Activated naive CD8-positive, alpha-beta T cell treated with anti-CD3 and anti-CD28 coated beads, Interleukin-2, amount 50 U/mL, for 24 hours (primary cell): Measurements from ENCODE around the gene GPR42.
A peak's percentile ranks its signal among the peaks of the same experiment; 100 is the strongest.
"Not testable (repeated sequence)": the region's sequence is repeated elsewhere in the genome, so short reads cannot be mapped to it uniquely, and the experiment has no call there.

Experiments
- ATAC-seq: fragments of 150-1000 bp; cut with Tn5 transposase; one replicate; pipeline ENCODE4 v1.10.0; 2021
- DNase-seq: peaks from one replicate; pipeline ENCODE4 v3.0.0; 2021
- H3K27ac Mint-ChIP-seq: one replicate; pipeline ENCODE4 v1.8.0; 2021; ENCODE audit warnings: mild to moderate bottlenecking, mixed read lengths
- H3K27me3 Mint-ChIP-seq: one replicate; pipeline ENCODE4 v1.8.0; 2021; ENCODE audit warnings: mixed read lengths
- H3K36me3 Mint-ChIP-seq: one replicate; pipeline ENCODE4 v1.8.0; 2021; ENCODE audit warnings: low read depth, mixed read lengths
- H3K4me1 Mint-ChIP-seq: one replicate; pipeline ENCODE4 v1.8.0; 2021; ENCODE audit warnings: mixed read lengths
- H3K4me3 Mint-ChIP-seq: one replicate; pipeline ENCODE4 v1.8.0; 2021; ENCODE audit warnings: mild to moderate bottlenecking, moderate library complexity, mixed read lengths
- H3K9me3 Mint-ChIP-seq: one replicate; pipeline ENCODE4 v1.8.0; 2021; ENCODE audit warnings: mixed read lengths

The GPR42 gene

DNA sequence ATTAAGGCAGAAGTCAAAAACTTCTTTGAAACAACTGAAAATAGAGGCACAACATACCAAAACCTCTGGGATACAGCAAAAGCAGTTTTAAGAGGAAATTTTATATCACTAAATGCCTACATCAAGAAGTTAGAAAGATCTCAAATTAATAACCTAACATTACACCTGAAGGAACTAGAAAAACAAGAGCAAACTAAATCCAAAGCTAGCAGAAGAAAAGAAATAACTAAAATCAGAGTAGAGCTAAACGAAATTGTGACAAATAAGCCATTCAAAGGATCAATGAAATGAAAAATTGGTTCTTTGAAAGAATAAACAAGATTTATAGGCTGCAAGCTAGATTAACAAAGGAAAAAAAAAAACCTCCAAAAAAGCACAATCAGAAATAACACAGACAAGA is 2.5 kb upstream of the GPR42 start:
- H3K36me3 Mint-ChIP-seq, result no peaks in the 10 kb centered on the region
- no peaks in the 10 kb centered on the region for H3K9me3 Mint-ChIP-seq
- H3K4me1 Mint-ChIP-seq, result no peaks in the 10 kb centered on the region
- H3K27ac Mint-ChIP-seq, result no peak overlapping the region
- ATAC-seq (no peak), DNase-seq (no peak)
- H3K27me3 Mint-ChIP-seq, result peaks cover 13% of the 10 kb centered on the region
- H3K4me3 Mint-ChIP-seq, result no peak overlapping the region

DNA sequence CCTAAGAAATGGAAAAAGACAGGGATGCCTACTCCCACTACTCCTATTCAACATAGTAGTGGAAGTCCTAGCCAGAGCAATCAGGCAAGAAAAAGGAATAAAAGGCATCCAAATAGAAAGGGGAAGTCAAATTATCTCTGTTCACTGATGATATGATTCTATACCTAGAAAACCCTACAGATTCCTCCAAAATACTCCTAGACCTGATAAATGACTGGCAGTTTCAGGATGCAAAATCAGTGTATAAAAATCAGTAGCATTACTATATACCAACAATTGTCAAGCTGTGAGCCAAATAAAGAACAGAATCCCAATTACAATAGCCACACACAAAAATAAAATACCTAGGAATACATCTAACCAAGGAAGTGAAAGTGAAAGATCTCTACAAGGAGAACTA is 1.3 kb upstream of the GPR42 start:
- Mint-ChIP-seq H3K4me3 (no peak overlapping the region), H3K27me3 (peaks cover 13% of the 10 kb centered on the region), H3K27ac (peak overlapping the region; percentile 4), H3K36me3 (no peaks in the 10 kb centered on the region), H3K4me1 (peaks cover 3% of the 10 kb centered on the region), H3K9me3 (no peaks in the 10 kb centered on the region)
- ATAC-seq (no peak), DNase-seq (no peak)

DNA sequence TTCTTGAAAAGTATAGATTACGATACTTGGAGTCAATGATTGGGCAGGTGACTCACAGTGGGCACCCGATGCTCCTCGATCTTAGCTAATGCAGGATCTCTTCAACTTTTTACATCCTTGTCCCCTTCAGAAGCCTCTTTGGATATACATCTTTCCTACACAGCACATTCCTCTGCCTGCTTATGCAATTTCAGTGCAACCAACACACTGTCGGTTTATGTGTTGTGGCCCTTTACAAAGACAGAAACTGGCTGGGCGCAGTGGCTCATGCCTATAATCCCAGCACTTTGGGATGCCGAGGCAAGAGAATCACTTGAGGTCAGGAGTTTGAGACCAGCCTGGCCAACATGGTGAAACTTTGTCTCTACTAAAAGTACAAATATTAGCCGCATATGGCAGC is 2.6 kb downstream of the GPR42 start:
- peaks cover 3% of the 10 kb centered on the region for H3K9me3 Mint-ChIP-seq
- H3K4me1 Mint-ChIP-seq, result peaks cover 18% of the 10 kb centered on the region
- no peaks in the 10 kb centered on the region for H3K36me3 Mint-ChIP-seq
- no peak overlapping the region for H3K4me3 Mint-ChIP-seq
- ATAC-seq, result no peak
- DNase-seq, result no peak
- H3K27ac Mint-ChIP-seq, result no peak overlapping the region
- peaks cover 18% of the 10 kb centered on the region for H3K27me3 Mint-ChIP-seq

DNA sequence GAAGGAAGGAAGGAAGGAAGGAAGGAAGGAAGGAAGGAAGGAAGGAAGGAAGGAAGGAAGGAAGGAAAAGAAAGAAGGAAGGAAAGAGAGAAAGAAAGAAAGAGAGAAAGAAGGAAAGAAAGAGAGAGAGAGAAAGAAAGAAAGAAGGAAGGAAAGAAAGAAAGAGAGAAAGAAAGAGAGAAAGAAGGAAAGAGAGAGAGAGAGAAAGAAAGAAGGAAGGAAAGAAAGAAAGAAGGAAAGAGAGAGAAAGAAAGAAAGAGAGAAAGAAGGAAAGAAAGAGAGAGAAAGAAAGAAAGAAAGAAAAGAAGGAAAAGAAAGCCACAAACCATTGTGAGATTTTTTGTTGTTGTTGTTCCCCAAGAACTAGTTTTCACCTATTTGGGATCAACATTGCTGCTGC is 3.2 kb downstream of the GPR42 start:
- not testable (repeated sequence) for H3K36me3 Mint-ChIP-seq, DNase-seq, H3K9me3 Mint-ChIP-seq, H3K27ac Mint-ChIP-seq, ATAC-seq, H3K4me3 Mint-ChIP-seq
- Mint-ChIP-seq H3K4me1 (peaks cover 18% of the 10 kb centered on the region), H3K27me3 (peaks cover 19% of the 10 kb centered on the region)

DNA sequence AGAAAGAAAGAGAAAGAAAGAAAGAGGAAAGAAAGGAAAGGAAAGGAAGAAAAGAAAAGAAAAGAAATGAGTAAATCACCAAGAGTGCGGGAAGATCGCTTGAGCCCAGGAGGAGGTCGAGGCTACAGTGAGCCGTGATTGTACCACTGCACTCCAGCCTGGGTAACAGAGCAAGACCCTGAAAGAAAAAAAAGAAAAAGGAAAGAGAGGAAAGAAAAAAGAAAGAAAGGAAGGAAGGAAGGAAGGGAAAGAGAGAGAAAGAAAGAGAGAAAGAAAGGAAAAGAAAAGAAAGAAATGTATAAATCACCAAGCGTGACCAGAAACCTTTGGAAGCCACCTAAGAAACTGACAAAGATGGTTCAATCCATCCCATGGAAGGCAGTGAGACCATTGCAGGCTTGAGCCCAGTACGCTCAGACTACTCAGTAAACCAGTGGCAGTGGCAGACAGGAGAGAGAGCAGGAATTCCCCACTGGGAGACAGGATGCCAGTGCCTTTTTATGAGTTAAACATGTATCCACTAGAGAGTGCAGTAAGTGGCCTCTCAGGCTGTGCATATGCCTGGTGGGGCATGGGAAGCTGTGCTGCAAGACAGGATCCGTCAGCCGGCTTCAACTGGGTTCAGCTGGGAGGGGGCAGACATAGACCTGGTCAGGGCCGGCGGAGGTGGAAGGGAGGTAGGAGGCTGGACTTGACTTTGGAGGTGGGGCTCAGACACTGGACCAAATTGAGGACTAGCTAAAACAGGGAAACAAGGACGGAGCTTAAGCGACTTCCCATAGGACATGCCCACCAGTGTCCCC is 4.8 kb downstream of the GPR42 start:
- no peak overlapping the region for H3K4me3 Mint-ChIP-seq
- ATAC-seq (no peak), DNase-seq (no peak)
- peaks cover 18% of the 10 kb centered on the region for H3K4me1 Mint-ChIP-seq
- no peaks in the 10 kb centered on the region for H3K36me3 Mint-ChIP-seq
- H3K9me3 Mint-ChIP-seq, result peaks cover 7% of the 10 kb centered on the region
- no peak overlapping the region for H3K27ac Mint-ChIP-seq
- H3K27me3 Mint-ChIP-seq, result peaks cover 21% of the 10 kb centered on the region

DNA sequence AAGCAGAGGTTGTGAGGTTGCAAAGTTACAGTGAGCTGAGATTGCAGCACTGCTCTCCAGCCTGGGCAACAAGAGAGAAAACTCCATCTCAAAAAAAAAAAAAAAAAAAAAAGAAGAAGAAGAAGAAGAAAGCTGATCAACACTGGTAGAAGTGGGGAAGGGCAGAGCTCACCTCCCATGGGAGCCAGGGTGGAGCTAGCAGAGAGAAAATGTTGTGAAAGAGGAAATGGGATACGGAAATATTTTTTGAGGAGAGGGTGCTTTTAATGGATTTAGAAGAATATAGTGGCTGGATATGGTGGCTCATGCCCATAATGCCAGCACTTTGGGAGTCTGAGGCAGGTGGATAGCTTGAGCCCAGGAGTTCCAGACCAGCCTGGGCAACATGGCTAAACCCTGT is 6.8 kb downstream of the GPR42 start:
- Mint-ChIP-seq H3K4me3 (no peak overlapping the region), H3K4me1 (peaks cover 18% of the 10 kb centered on the region), H3K9me3 (peaks cover 7% of the 10 kb centered on the region), H3K36me3 (no peaks in the 10 kb centered on the region), H3K27me3 (peaks cover 30% of the 10 kb centered on the region), H3K27ac (no peak overlapping the region)
- DNase-seq (no peak), ATAC-seq (no peak)

DNA sequence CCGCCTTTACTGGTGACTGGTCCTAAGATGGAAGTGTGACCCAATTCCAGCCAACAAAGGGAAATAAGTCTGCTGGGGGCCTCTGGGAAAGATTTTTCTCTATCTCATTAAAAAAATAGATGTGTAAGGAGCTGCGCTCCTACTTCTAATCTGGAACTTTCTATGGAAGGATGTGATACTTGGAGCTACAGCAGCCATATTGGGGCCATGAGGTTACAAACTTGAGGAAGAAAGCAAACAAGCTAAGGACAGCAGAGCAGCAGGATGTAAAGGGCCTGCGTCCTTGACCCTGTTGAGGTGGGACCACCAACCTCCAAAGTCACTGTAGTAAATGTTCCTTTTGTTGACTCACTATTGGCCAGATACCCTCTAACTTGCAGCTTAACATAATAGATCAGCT is 7.5 kb downstream of the GPR42 start:
- Mint-ChIP-seq H3K4me1 (peaks cover 18% of the 10 kb centered on the region), H3K9me3 (peaks cover 7% of the 10 kb centered on the region), H3K36me3 (no peaks in the 10 kb centered on the region), H3K4me3 (no peak overlapping the region), H3K27ac (no peak overlapping the region), H3K27me3 (peaks cover 30% of the 10 kb centered on the region)
- ATAC-seq (no peak), DNase-seq (no peak)

DNA sequence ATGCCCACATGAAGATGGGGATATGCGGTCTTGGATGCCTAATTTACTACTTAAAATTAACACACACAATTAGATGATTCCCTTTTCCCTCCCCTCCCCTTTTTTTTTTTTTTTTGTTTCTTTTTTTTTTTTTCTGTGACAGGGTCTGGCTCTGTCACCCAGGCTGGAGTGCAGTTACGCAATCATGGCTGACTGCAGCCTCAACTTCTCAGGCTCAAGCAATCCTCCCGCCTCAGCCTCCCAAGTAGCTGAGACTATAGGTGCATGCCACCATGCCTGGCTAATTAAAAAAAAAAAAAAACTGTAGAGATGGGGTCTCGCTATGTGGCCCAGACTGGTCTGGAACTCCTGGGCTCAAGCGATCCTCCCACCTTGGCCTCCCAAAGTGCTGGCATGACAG is 8.7 kb downstream of the GPR42 start:
- not testable (repeated sequence) for H3K4me3 Mint-ChIP-seq, DNase-seq, ATAC-seq, H3K36me3 Mint-ChIP-seq, H3K27ac Mint-ChIP-seq, H3K9me3 Mint-ChIP-seq
- Mint-ChIP-seq H3K27me3 (peaks cover 30% of the 10 kb centered on the region), H3K4me1 (peaks cover 15% of the 10 kb centered on the region)

DNA sequence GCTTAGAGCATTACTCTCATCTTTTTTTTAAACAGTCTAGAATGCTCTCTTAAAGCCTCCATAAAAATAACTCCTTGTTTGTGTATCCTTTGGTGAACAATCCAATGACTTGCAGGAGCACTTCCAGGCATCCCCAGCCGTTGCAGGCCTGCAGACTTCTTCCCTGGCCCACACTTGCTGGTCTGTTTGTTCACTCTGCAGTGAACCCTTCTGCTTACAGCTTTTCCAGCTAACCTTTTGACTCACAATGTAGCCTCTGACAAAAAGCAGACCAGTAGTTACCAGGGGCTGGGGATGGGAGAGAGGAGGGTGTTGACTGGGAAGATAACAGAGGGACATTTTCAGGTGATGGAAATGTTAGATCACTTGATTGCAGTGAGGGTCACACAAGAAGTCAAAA is 9.1 kb downstream of the GPR42 start:
- ATAC-seq (no peak), DNase-seq (no peak)
- Mint-ChIP-seq H3K36me3 (peaks cover 3% of the 10 kb centered on the region), H3K4me3 (no peak overlapping the region), H3K27ac (no peak overlapping the region), H3K4me1 (peaks cover 10% of the 10 kb centered on the region), H3K9me3 (peaks cover 10% of the 10 kb centered on the region), H3K27me3 (peaks cover 30% of the 10 kb centered on the region)

DNA sequence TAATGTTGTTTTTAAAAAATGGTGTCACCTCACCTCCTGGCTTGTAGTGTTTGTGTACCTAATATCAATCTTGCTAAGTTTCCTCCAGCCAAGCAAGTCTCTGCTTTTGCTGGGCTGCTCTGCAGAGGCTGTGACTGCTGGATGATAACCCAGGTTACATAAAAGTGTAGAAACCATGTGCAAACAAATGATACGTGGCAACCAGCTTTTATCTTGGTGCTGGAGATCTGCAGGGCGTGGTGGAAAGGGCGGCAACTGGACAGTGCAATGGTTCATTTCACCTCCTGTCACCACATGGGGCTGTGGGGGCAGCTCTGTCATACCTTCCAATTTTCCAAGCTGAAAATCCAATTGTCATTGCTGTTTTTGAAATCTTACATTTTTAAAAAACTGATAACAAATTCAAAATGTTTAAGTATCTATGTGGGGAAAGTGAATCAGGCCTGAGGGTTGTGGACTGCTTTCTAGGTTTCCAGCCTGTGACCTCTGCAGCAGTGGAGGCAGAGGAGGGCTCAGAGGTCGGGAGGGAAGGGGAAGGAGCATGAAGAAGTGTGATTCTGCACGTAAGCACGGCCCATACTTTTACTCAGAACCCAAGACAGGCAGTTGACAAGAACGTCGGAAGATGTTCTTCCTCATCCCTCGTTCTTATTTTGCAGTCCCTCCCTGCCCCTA is 9.7 kb downstream of the GPR42 start:
- peaks cover 24% of the 10 kb centered on the region for H3K27me3 Mint-ChIP-seq
- DNase-seq (no peak), ATAC-seq (no peak)
- H3K27ac Mint-ChIP-seq, result no peak overlapping the region
- no peak overlapping the region for H3K4me3 Mint-ChIP-seq
- peaks cover 10% of the 10 kb centered on the region for H3K9me3 Mint-ChIP-seq
- H3K4me1 Mint-ChIP-seq, result peaks cover 5% of the 10 kb centered on the region
- H3K36me3 Mint-ChIP-seq, result peaks cover 3% of the 10 kb centered on the region

DNA sequence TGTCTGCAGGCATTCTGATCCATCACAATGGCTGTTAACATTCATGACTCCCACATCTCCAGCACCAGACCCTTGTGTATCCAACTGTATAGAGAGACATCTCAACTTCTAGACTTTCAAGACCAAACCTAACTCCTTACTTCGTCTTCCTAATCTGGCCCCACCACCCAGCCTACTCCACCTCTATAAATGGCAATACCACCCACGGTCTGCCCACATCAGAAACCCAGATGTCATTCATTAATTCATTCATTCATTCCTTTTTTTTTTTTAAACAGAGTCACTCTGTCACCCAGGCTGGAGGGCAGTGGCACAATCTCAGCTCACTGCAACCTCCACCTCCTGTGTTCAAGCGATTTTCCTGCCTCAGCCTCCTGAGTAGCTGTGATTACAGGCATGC is 10.4 kb downstream of the GPR42 start:
- H3K27ac Mint-ChIP-seq, result no peak overlapping the region
- DNase-seq (no peak), ATAC-seq (no peak)
- H3K9me3 Mint-ChIP-seq, result peaks cover 12% of the 10 kb centered on the region
- H3K4me1 Mint-ChIP-seq, result peaks cover 5% of the 10 kb centered on the region
- no peak overlapping the region for H3K4me3 Mint-ChIP-seq
- H3K36me3 Mint-ChIP-seq, result peaks cover 5% of the 10 kb centered on the region
- H3K27me3 Mint-ChIP-seq, result peaks cover 23% of the 10 kb centered on the region

DNA sequence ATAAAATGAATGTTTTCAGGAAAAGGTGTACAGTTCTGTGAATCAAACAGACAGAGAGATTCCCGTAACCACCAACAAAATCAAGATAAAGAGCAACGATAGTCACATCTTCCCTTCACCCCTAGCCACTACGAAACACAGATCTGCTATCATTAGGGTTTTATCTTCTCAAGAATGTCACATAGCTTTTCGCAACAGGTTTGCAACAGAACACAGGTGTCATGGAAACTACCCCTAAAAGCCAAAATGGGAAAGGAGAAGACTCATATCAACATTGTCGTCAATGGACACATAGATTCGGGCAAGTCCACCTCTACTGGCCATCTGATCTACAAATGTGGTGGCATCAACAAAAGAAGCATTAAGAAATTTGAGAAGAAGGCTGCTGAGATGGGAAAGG is 11.1 kb downstream of the GPR42 start:
- Mint-ChIP-seq H3K4me3 (no peak overlapping the region), H3K27me3 (peaks cover 22% of the 10 kb centered on the region), H3K9me3 (peaks cover 18% of the 10 kb centered on the region), H3K36me3 (peaks cover 8% of the 10 kb centered on the region), H3K4me1 (peaks cover 4% of the 10 kb centered on the region), H3K27ac (no peak overlapping the region)
- ATAC-seq (no peak), DNase-seq (no peak)

DNA sequence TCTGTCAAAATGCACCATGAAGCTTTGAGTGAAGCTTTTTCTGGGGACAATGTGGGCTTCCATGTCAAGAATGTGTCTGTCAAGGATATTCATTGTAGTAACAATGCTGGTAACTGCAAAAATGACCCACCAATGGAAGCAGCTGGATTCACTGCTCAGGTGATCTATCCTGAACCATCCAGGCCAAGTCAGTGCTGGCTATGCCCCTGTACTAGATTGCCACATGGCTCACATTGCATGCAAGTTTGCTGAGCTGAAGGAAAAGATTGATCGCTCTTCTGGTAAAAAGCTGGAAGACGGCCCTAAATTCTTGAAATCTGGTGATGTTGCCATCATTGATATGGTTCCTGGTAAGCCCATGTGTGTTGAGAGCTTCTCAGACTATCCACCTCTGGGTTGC is 12.7 kb downstream of the GPR42 start:
- Mint-ChIP-seq H3K9me3 (peaks cover 15% of the 10 kb centered on the region), H3K4me3 (no peak overlapping the region), H3K36me3 (peaks cover 8% of the 10 kb centered on the region), H3K27ac (no peak overlapping the region), H3K4me1 (no peaks in the 10 kb centered on the region), H3K27me3 (peaks cover 18% of the 10 kb centered on the region)
- ATAC-seq (no peak), DNase-seq (no peak)

DNA sequence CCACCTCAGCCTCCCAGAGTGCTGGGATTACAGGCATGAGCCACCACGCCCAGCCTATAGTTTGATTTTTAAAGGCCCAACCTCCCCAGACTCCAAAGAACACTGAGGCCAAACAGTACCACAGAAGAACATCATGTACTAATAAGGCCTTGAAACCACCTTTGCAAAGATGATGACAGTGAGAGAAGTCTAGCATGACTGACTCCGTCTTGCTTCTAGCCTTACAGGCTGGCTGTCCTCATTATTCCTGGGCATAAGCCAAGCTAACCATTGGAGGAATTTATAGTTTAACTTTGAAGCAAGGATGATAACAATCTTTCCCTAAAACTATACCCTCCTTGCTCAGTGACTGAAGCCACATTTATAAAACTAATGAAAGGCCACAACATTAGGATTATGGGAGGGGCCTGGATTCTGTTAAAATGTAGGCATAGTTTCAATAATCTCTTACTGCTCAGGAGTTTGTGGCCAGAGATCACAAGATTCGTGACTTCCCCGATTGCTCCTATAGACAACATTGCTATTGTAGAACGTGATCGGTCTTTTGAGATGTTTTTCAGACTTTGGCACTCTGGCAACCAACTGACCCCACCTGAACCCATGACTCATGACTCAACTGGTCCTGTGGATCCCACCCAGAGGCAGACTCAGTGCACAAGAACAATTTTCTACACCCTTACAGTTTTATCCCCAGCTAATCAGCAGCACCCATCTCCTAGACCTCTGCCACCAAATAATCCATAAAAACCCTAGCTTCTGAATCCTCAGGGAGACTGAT is 17.6 kb downstream of the GPR42 start:
- Mint-ChIP-seq H3K27me3 (peaks cover 2% of the 10 kb centered on the region), H3K9me3 (peaks cover 12% of the 10 kb centered on the region), H3K4me3 (no peak overlapping the region), H3K27ac (no peak overlapping the region), H3K36me3 (peaks cover 8% of the 10 kb centered on the region), H3K4me1 (peaks cover 6% of the 10 kb centered on the region)
- ATAC-seq (no peak), DNase-seq (no peak)
